HL-60/S4 treated with retinoic acid at 250 ng/mL for 4 days and 3 days (cell line): ENCODE measurements around the gene PLCD1.

Experiments
- in situ Hi-C: fragments of 300-500 bp; cut with MboI; formaldehyde crosslinking; loops from 2 replicates; pipeline ENCODE4 v1.7.0; 2022; ENCODE audit warnings: low sequenced_read_pairs

The PLCD1 gene

DNA sequence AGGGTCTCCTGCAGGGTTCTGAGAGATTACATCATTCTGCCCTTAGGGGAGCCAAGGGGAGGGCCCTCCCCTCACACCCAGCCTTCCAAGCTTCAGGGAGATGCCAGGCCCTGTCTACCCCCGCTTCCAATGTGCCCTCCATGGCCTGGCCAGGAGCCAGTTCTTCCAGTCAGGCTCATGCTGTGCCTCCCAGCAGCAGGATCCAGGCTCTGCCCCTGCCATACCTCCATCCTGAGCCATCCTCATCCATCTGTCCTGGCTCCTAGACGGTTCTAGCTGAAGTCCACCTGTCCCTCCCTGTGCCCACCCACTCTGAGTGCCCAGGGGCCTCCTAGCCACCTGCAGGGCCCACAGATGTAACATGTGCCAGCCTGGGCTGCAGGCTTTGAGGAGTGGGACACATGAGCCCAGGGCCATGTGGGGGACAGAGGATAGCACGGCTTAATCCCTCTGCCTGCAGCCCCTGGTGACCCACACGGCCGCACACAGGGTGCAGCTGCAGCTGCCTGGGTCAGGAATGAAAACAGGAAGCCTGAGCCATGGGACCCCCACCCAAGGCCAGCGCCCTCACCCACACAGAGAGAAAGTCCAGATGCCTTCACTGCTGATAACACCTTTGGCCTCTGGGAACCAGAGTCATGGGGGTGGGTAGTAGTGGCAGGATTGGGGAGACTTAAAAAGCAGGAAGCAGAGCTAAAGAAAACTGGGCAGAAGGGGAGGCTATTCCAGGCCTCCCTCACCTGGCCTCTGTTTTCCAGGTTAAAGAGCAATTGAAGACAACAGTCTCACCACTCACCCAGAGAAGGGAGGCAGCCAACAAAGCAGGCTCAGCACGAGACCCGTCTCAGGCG is 11.8 kb downstream of the PLCD1 start:
- in situ Hi-C loops = no loop called here

DNA sequence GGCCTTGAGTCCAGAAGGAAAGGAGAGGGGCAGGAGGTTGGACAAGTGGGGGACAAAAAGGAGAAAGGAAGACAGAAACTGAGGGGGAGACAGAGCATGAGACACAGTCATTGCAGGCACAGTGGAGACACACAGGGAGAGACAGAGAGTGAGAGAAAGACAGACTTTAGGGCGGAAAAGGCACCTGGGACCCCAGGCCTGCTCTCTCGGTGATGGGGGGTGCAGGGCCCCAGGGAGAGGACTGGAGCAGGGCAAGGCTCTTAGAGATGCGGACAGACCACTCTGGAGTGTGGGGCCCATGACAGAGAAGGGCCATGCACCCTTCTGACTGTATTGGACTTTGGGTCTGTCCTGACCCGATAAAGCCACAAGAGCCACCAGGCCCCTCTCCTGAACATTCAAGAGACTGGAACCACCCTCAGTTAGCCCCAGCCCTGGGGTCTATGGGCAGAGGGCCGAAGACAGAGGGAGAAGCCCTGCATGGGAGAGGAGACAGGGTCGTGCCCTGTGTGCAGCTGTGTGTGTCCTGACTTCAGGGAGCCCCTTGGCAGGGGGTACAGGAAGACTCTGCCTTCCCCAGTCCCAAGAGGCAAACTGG is 12.5 kb downstream of the PLCD1 start:
- in situ Hi-C loops = no loop called here

DNA sequence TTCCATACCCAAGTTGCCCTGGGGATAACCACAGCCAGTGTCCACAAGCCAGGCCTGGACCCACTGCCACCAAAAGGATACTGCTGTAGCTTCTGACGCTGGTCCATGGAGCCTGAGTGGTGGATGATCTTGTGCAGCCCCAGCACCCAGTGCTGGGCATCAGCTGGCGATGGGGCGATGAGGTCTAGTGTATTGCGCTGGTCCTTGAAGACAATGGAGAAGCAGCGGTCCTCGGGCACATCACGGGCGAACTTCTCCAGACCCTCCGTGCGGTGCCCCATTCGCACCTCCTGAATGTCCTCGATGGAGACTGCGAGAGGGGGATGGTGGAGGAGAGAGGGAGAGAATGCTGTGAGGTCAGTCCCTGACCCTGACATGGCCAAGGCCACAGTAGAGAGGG is 13.0 kb downstream of the PLCD1 start:
- in situ Hi-C loops = no loop called here

DNA sequence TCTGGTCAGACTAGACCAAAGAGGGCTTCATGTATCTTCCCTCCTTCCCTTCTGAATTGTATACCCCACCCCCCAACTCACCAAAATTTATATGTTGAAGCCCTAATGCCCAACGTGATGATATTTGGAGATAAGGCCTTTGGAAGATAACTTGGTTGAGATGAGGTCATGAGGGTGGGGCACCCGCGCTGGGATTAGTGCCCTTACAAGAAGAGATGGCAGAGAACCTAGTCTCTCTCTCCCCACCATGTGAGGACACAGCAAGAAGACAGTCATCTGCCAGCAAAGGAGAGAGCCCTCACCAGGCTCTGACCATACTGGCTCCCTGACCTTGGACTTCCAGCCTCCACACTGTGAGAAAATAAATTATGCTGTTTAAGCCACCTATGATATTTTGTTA is 13.5 kb downstream of the PLCD1 start:
- in situ Hi-C loops = no loop called here

DNA sequence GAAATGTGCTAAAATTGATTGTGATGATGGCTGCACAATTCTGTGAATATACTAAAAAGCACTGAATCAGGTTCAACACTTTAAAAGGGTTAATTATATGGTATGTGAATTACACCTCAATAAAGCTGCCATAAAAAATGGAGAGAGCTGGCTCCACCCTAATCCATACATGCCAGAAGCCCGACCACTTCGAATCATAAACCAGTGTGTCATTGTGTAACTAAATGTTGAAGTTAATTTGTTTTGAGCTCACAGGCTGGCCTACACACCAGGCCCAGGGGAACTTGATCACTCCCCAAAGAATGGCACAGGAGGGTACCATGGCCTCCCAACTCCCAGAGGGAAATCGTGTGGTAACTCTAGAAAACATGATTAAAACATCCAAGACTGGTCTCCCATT is 14.0 kb downstream of the PLCD1 start:
- in situ Hi-C loops = no loop called here

DNA sequence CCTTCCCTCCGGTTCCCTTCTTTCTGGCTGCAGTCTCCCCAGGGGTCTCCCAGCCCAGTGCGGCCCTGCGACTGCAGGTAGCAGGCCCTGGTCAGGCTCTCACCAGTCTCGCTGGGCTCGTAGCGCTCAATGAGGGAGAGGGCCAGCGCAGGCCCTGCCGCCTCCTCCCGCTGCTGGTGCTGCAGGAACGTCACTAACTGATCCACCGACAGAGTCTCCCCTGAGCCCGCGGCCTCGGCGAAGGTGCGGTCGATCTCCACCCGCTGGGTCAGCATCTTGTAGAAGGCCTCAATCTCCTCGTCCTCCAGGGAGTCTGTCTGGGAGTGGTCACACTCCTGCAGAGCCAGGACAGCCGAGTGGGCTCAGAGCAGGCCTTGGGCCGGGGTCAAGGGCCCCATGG is 18.3 kb downstream of the PLCD1 start:
- in situ Hi-C loops = no loop called here

DNA sequence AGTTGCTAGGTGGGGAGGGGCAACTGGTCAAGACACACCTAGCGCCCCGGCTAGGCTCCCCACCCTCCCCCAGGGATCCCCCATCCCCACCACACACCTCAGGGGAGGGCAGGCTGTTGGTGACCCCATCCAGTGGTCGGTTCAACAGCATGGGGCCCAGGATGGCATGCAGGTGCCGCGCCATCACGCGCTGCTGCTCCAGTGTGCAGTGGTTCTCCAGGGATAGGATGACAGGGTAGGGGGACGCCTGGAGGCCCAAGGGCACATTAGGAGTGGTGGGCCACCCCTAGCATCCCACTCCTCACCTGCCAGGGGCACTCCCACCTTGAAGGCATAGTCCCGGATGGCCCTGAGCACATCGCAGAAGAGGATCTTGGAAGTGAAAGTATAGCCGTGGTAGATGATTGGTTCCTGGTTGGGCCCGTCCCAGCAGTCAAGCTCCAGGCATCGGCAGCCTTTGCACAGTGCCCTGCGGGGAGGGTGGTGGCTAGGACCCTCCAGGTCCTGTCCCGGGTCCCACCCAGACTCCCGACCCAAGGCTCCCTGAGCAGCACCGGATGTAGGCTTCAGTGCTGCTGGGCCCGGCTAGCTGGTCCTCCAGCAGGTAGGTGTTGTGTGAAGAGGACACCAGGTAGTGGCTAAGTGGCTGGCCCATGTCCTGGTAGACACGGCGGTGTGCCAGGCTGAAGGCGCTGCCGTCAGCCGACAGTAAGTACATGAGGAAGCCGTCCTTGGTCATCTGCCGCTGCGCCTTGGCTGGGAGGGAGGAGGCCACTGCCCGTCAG is 19.4 kb downstream of the PLCD1 start:
- in situ Hi-C loops = no loop called here

DNA sequence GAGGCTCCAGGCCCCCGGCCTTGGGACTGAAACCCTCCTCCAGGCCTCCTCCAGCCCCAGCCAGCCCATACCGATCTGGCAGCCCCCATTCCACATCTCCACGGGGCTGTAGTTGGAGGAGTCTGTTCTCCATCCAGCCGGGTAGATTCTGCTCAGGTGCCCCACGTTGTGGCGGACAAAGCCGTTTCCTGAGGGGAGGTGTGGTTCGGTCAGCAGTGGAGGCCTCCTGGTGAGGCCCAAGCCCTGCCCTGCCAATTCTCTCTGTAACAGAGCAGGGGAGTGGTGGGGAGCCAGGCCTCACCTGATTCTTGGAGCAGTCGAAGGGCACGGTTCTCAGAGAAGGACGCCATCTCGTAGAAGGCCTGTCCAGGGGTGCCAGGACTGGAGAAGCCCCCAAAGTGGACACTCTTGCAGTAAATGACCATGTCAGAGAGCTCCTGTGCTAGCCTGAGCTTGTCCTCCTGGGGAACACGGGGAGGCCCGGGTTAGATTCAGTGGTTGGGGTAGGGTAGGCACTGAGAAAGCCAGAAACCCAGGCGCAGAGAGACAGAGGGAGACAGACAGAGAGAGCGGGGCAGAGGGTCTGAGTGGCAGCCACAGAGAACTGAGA is 20.4 kb downstream of the PLCD1 start:
- in situ Hi-C loops = no loop called here

DNA sequence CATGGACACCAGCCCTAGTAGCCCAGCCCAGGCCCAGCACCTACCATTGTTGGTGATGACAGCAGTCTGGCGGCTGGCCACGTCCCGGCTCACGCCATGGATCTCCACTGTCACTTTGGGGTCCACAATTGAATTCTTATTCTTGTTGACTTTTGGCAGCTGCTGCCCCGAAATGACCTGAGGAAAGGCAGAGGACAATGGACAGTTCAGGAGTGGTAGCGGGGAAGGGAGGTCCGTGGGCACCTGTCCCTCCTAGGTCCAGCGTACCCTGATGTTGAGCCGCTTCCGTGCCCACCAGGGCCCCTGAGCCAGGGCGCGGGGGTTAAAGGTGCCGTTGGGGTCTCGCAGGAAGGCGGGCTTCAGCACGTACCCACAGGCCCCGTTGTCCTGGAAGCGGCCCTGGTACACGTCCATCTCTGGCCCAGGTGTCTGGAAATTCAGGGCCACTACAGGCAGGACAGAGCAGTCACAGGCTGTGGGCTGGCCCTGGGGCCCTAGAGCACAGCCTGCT is 21.2 kb downstream of the PLCD1 start:
- in situ Hi-C loops = no loop called here

DNA sequence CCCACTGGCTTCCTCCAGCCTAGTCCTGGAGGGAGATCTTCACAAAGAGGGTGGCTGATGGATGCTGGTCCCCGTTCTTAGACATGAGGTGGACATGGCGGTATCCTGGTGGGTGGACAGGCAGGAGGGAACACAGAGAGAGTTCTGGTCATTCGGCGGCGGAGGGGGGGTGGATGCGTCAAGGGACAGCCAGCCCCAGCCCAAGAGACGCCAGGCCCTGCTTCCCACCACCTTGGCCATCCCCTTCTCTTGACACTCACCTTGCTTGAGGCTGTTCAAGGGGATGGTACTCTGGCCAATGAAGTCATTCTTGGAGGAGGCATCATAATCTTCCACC is 21.7 kb downstream of the PLCD1 start:
- in situ Hi-C loops = no loop called here

DNA sequence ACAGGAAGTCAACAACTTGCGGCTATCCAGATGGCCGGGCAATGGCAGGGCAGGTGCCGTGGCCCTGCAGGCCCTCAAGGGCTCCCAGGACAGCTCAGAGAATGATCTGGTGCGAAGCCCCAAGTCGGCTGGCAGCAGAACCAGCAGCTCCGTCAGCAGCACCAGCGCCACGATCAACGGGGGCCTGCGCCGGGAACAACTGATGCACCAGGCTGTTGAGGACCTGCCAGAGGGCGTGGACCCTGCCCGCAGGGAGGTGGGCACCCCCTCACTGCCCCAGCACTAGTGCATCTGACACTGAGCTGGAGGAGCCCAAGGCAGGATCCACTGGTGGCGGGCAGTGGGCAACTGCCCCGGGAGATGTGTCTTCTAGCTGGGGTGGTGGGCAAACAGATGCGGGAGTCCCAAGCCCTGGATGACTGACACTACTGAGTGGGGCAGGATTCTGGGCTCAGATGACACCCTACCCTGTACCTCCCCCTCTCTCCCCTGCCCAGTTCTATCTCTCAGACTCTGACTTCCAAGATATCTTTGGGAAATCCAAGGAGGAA is 22.9 kb downstream of the PLCD1 start:
- in situ Hi-C loops = no loop called here

DNA sequence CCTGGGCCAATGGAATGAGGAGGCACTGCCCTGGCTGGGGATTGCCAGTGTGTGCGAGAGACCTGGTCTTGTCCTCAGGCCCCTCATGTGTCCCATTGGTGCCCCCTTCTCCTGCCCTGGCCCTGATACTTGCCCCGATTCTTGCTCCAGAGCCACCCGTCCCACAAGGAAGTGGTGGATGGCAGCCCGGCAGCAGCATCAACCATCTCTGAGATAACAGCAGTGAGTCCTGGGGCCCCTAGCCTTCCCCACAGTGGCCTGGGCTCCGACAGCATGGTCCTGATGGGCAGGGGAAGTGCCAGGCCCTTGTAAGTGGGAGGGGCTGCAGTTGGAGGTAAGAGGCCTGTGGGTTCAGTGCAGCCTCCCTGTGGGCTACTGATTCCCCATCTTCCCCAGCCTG is 23.4 kb downstream of the PLCD1 start:
- in situ Hi-C loops = no loop called here

DNA sequence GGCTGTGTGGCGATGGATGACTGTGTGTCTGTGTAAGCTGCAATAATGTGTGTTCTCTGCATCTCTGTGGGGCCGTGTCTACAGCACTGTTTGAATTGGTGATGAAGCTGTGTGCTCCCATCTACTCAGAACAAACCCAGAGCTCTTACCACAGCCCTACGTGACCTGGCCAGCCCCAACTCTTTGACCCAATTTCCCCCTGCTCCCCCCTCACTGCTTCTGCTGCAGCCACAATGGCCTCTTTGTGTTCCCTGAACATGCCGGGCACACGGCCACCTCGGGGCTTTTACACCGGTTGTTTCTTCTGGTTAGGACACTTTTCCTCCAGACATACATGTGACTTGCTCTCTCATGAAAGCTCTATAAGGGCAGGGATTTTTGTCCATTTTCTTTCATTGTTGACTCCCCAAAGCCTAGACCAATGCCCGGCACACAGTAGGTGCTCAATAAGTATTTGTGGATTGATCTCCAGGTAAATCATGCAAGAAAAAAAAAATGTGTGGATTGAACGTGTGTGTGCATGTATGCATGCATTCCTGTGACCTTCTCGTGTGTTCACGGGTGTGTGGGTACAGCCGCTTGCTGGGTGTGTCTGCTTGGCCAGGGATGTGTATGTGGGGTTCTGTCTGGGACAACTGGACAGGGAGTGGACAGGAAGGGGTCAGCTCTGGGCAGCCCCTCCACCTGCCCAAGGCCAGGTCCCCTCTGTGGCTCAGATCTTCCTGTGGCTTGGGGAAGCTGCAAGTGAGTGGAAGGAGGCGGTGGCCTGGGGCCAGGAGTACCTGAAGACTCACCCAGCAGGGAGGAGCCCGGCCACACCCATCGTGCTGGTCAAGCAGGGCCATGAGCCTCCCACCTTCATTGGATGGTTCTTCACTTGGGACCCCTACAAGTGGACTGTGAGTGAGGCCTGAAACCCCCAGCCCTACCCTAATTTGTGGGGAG is 24.1 kb downstream of the PLCD1 start:
- in situ Hi-C loops = no loop called here

DNA sequence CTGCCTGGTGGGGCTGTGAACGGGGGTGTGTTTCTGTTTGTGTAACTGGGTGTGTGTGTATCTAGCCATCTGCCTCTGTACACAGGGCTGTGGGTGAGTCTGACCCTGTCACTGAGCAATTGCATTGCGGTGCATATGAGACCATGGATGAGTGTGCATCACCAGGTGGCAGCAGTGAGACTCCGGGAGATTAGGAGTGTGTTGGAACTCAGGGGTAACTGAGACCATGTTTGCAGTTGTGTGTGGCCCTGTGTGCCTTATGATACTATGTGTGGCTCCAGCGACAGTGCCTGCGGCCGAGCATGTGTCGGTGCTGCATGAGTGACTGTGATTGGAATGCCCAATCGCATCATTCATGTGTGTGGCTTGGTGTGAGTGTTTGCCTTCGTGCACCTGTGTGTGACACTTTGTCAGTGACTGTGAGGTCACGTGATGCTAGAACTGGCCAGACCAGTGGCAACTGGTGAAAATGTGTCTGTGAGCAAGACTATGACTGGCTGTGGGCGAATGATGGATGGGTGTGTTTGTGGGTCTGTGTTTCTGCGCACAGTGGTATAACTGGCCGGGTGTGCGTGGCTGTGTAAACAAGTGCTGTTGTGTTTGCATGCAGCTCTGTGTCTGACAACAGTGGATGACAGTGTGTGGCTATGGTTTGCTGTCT is 24.9 kb downstream of the PLCD1 start:
- in situ Hi-C loops = no loop called here

DNA sequence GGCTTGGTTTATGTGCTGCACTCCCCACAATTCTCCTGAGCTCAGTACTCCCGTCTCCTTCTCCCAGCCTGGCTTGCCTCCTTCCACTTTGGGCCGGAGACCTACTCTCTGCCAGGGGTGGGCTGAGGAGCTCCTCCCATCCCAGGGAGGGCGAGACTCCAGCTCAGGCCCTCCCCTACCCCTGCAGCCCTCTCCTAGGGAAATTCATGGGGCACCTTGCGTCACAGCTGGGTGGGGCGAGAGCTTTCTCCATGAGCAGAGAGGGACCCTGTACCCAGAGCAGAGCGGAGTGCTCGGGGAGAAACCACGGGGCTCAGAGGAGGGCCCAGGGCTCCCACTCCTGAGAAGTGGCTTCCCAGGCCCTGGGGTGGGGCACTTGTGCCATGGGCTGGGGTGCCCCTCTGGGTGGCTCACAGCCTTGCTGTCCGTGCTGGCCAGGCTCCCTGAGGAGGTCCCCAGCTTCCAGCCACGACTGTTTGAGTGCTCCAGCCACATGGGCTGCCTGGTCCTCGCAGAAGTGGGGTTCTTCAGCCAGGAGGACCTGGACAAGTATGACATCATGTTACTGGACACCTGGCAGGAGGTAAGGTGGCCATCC is 25.5 kb downstream of the PLCD1 start:
- in situ Hi-C loops = no loop called here

DNA sequence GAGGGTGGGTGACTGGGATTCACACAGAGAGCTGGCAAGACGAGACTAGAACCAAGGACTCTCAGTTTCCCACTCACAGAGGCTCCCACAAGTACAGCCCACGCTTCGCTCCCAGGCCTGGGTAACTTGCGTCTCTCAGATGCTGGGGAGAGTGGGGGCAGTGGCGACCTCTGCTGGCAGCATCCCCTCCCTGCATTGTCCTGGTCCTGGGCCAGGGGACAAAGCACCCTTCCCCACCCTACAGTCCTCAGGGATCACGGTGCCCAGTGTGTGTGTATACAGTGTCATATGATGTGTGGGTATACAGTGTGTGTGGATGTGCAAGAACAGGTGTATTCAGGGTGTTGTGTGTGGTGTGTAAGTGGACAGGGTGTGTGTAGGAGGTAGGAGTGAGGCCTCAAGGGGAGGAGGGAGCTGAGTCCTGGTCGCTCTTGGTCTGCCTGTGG is 26.0 kb downstream of the PLCD1 start:
- in situ Hi-C loops = no loop called here

DNA sequence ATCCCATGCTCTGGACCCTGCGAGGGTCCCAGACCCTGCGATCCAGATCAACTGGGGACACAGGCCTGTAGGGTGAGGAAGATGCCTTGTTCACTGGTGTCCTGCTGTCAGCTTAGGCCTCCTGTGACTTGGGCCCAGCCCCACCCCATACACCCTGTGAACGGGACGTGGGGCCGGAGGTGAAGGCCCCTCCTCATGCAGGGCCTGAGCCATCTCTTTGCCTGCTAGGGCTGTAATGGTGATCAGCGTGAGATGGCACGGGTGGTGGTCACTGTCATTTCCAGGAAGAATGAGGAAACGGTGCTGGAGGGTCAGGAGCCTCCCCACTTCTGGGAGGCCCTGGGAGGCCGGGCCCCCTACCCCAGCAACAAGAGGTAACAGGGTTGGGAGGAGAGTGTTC is 26.5 kb downstream of the PLCD1 start:
- in situ Hi-C loops = no loop called here

DNA sequence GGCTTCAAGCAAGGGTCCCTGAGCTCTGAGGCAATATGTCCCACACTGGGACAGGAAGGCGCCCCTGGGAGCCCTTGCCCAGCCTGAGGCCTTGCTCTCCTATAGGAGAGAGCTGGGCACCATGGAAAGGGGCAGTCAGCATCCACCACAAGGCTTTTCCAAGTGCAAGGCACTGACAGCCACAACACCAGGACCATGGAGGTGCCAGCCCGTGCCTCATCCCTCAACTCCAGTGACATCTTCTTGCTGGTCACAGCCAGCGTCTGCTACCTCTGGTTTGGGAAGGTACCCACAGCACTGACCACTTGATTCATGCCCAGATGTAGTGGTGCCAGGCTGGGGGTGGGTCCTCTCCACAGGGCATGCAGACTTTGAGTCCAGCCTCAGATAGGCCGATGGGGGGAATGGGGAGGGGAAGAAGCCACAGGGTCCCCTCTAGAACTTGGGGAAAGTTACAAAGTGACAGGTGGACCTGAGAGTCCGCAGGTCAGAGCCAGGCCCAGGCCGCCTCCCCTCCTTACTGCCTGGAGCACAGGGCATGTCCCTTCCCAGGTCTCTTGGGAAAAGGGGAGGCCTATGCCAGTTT is 27.1 kb downstream of the PLCD1 start:
- in situ Hi-C loops = no loop called here
